ENCODE measurements around the gene GABBR1. TPM values are rescaled to one million over a fixed set of nuclear protein-coding genes. Genes with fewer than 3 reads are reported as not detected.

GABBR1 gene
- total and polyA plus RNA-seq, 2 donors (not counting 3 experiments of a cell fraction or from before 2014, with no cell fraction given), result 43.6 to 50.8 TPM

- no peak overlapping the region for H3K9ac ChIP-seq (replicated peaks; ENCODE audit: extremely low read depth, insufficient read depth, low read length)
- dilution Hi-C loops (cut with MboI; ENCODE audit: extremely low pct_ligation_motif_present, low sequenced_read_pairs), result no loop called here
- no peaks in the 10 kb centered on the region for H3K79me2 ChIP-seq (ENCODE audit: control insufficient read depth, insufficient read depth, low read length)
- no peak overlapping the region for H3K4me2 ChIP-seq (ENCODE audit: insufficient read depth, low read length)
- BruUV-seq (replicated peaks), result no TSS peak
- no peak overlapping the region for H3K4me3 ChIP-seq (replicated peaks in 1 of 3; ENCODE audit: insufficient read depth in 1 of 3, low read depth in 1 of 3, low read length in 3 of 3)
- TF ChIP-seq JUN (IDR thresholded peaks at IDR 0.05; ENCODE audit: borderline replicate concordance, insufficient read depth, insufficient read length, low read depth) (no peak), CTCF (IDR thresholded peaks at IDR 0.05; ENCODE audit: extremely low read depth in 1 of 2, insufficient read depth in 1 of 2, low read depth in 1 of 2, low read length in 2 of 2) (no peak), FOS (IDR thresholded peaks at IDR 0.05; ENCODE audit: borderline replicate concordance, insufficient read depth, low read length) (no peak), POLR2AphosphoS5 (IDR thresholded peaks at IDR 0.05; ENCODE audit: insufficient read depth, low read depth, low read length) (no peak), EZH2 (IDR thresholded peaks at IDR 0.05; ENCODE audit: borderline replicate concordance, low read depth, low read length, severe bottlenecking) (no peak), MYC (IDR thresholded peaks at IDR 0.05; ENCODE audit: low read depth, low read length) (no peak), GATA2 (IDR thresholded peaks at IDR 0.05; ENCODE audit: insufficient read depth, insufficient read length, low read depth, low read length) (no peak), MAX (IDR thresholded peaks at IDR 0.05; ENCODE audit: insufficient read depth, insufficient read length) (no peak), POLR2A (IDR thresholded peaks at IDR 0.05; ENCODE audit: low read depth, low read length) (no peak)
- no peaks in the 10 kb centered on the region for H3K27me3 ChIP-seq (ENCODE audit: control insufficient read depth in 2 of 2, insufficient read depth in 2 of 2, low read length in 2 of 2)
- H3K36me3 ChIP-seq (ENCODE audit: control insufficient read depth in 2 of 2, extremely low read depth in 1 of 2, insufficient read depth in 2 of 2, low read length in 2 of 2), result no peaks in the 10 kb centered on the region
- intact Hi-C loops (cut with micrococcal nuclease), result no loop called here
- ChIA-PET CTCF (no interaction called here), POLR2A (no interaction called here)
- no peak overlapping the region for H2AFZ ChIP-seq (ENCODE audit: low read depth, low read length)
- H3K4me1 ChIP-seq (ENCODE audit: control insufficient read depth, extremely low read depth, insufficient read depth, low read length), result no peaks in the 10 kb centered on the region
- FAIRE-seq (no peak), DNase-seq (ENCODE audit: low read depth, low spot score) (no peak)
- H3K27ac ChIP-seq (ENCODE audit: insufficient read depth, low read depth, low read length), result no peak overlapping the region
- no peaks in the 10 kb centered on the region for H3K9me3 ChIP-seq (replicated peaks; ENCODE audit: control insufficient read depth, insufficient read depth, low read length)
- no peaks in the 10 kb centered on the region for H4K20me1 ChIP-seq (replicated peaks; ENCODE audit: control insufficient read depth, extremely low read depth, insufficient read depth, low read length)
- no peaks in the 10 kb centered on the region for H3K9me1 ChIP-seq (replicated peaks; ENCODE audit: control insufficient read depth, extremely low read depth, insufficient read depth, low read length)
Observed at GRCh38 chr6:29519291-29520010, 113.5 kb downstream of the GABBR1 start.

All from endothelial cell of umbilical vein (primary cell).